AG04450 (cell line): ENCODE results near the gene FBXO27. TPM values are rescaled to one million over a fixed set of nuclear protein-coding genes. Genes with fewer than 3 reads are reported as not detected.
"Not testable (repeated sequence)": the region's sequence is repeated elsewhere in the genome, so short reads cannot be mapped to it uniquely, and the experiment has no call there.

Experiments used
- CTCF ChIA-PET: fragments of 300-600, 350-600 bp; formaldehyde crosslinking; extraction: SDS; loops from one replicate; lab custom pipeline; 2022; ENCODE audit warnings: antibody characterized with exemption, inconsistent platforms; lab: Charles Lee
- POLR2A ChIA-PET: fragments of 350-600 bp; formaldehyde crosslinking; extraction: SDS; loops from one replicate; lab custom pipeline; 2021; ENCODE audit warnings: antibody characterized with exemption, inconsistent platforms; lab: Yijun Ruan, JAX
- DNase-seq: peaks from one replicate; pipeline ENCODE4 v3.0.0-alpha.2; 2011; ENCODE audit warnings: low read depth, low spot score
- H3K27ac ChIP-seq: one replicate; pipeline ENCODE4 v1.5.1; 2012; ENCODE audit warnings: low read depth, low read length, control low read depth
- H3K27me3 ChIP-seq: one replicate; pipeline ENCODE4 v1.6.0; 2012; ENCODE audit warnings: low read length; ENCODE audit not compliant: control insufficient read depth, insufficient read depth
- H3K4me3 ChIP-seq: 2 replicates; pipeline ENCODE4 v1.5.1; 2011; ENCODE audit warnings: mild to moderate bottlenecking, low read depth, low read length, control low read depth
- H3K9me3 ChIP-seq: 2 replicates; pipeline ENCODE4 v1.5.1; 2012; ENCODE audit warnings: low read length; ENCODE audit not compliant: control insufficient read depth, insufficient read depth
- CTCF ChIP-seq: IDR thresholded peaks from 2 replicates; pipeline ENCODE4 v1.5.1; 2011; ENCODE audit warnings: low read depth, low read length, control low read depth, inconsistent platforms
- polyA plus RNA-seq: library from polyadenylated mRNA; depleted of rRNA; stranded (reverse); fragments of >200 nt; gene quantifications from 2 replicates; pipeline ENCODE4 v1.2.3, GENCODE V29; 2011

The FBXO27 gene
- polyA plus RNA-seq, 1 experiment: 2.0 TPM

GRCh38 chr19:39004403-39004802 is 27.9 kb downstream of the FBXO27 start:
- H3K9me3 ChIP-seq: no peaks in the 10 kb centered on the region
- POLR2A ChIA-PET: no interaction called here

GRCh38 chr19:39003796-39004195 is 28.6 kb downstream of the FBXO27 start:
- ChIA-PET POLR2A (no interaction called here), CTCF (no interaction called here)
- H3K4me3 ChIP-seq: no peak overlapping the region
- no peak for DNase-seq
- no peak overlapping the region for H3K27ac ChIP-seq
- no peak for TF ChIP-seq CTCF
- H3K9me3 ChIP-seq: no peaks in the 10 kb centered on the region
- peaks cover 31% of the 10 kb centered on the region for H3K27me3 ChIP-seq

More at GRCh38 chr19:39004403-39004802, 27.9 kb downstream of the FBXO27 start:
- no peak for TF ChIP-seq CTCF
- no peak overlapping the region for H3K27ac ChIP-seq
- CTCF ChIA-PET: interaction anchor here (0.6 kb wide), 1 partner anchor 8 kb away, joined by 3 read pairs; no protein-coding TSS in a partner anchor
- H3K4me3 ChIP-seq: no peak overlapping the region
- peaks cover 31% of the 10 kb centered on the region for H3K27me3 ChIP-seq
- DNase-seq: no peak

- POLR2A ChIA-PET: no interaction called here
- Histone ChIP-seq H3K27ac (no peak overlapping the region), H3K9me3 (no peaks in the 10 kb centered on the region), H3K4me3 (no peak overlapping the region), H3K27me3 (peaks cover 26% of the 10 kb centered on the region)
- TF ChIP-seq CTCF: no peak
- CTCF ChIA-PET: no interaction called here
- DNase-seq: no peak
Observed at GRCh38 chr19:39003188-39003587, 29.2 kb downstream of the FBXO27 start.

GRCh38 chr19:39001041-39001440 is 31.3 kb downstream of the FBXO27 start:
- no peak for DNase-seq
- Histone ChIP-seq H3K4me3 (no peak overlapping the region), H3K27ac (no peak overlapping the region), H3K27me3 (peaks cover 15% of the 10 kb centered on the region), H3K9me3 (no peaks in the 10 kb centered on the region)
- CTCF ChIA-PET: no interaction called here
- TF ChIP-seq CTCF: no peak
- POLR2A ChIA-PET: interaction anchor here (0.7 kb wide), 1 partner anchor 12 kb away, joined by 3 read pairs; no protein-coding TSS in a partner anchor

GRCh38 chr19:38997576-38997975 is 34.8 kb downstream of the FBXO27 start:
- H3K27ac ChIP-seq, H3K9me3 ChIP-seq, H3K27me3 ChIP-seq, H3K4me3 ChIP-seq, DNase-seq, CTCF ChIA-PET: not testable (repeated sequence)
- POLR2A ChIA-PET: interaction anchor here (0.6 kb wide), 1 partner anchor 431 kb away, joined by 6 read pairs; no protein-coding TSS in a partner anchor

GRCh38 chr19:38993271-38993670 is 39.1 kb downstream of the FBXO27 start:
- POLR2A ChIA-PET: no interaction called here
- H3K27me3 ChIP-seq: no peaks in the 10 kb centered on the region
- TF ChIP-seq CTCF: no peak
- H3K27ac ChIP-seq: peak overlapping the region; percentile 12
- CTCF ChIA-PET: no interaction called here
- DNase-seq: no peak
- H3K9me3 ChIP-seq: no peaks in the 10 kb centered on the region
- no peak overlapping the region for H3K4me3 ChIP-seq
